Upper lobe of left lung (tissue), 6 donors: ENCODE results near the gene FAM184B. TPM values are rescaled to one million over a fixed set of nuclear protein-coding genes. Genes with fewer than 3 reads are reported as not detected.

Experiments
- ATAC-seq, 2 donors: fragments of 200-7000 bp; cut with Tn5 transposase; one replicate each; pipeline ENCODE4 v1.9.1; 2022; ENCODE audit warnings: mild to moderate bottlenecking in 2 of 2, moderate library complexity in 2 of 2; ENCODE audit not compliant: low FRiP score in 2 of 2
- DNase-seq, 2 donors: peaks; one replicate each; pipeline ENCODE4 v3.0.0-alpha.2; 2019 to 2020
- H3K27ac ChIP-seq, 4 donors: fragments of 200-600 bp; sonication (generic); one replicate each; pipeline ENCODE4 v1.5.1; 2016 to 2019
- H3K27me3 ChIP-seq, 4 donors: fragments of 200-600 bp; sonication (generic); one replicate each; pipeline ENCODE4 v1.5.1; 2017 to 2019
- H3K36me3 ChIP-seq, 4 donors: fragments of 200-600 bp; sonication (generic); one replicate each; pipeline ENCODE4 v1.5.1; 2016 to 2019
- H3K4me1 ChIP-seq, 4 donors: fragments of 200-600 bp; sonication (generic); one replicate each; pipeline ENCODE4 v1.5.1; 2018 to 2019
- H3K4me3 ChIP-seq, 4 donors: fragments of 200-600 bp; sonication (generic); one replicate each; pipeline ENCODE4 v1.5.1; 2017 to 2019; ENCODE audit warnings: mild to moderate bottlenecking in 2 of 4, moderate library complexity in 1 of 4
- H3K9me3 ChIP-seq, 4 donors: fragments of 200-600 bp; sonication (generic); one replicate each; pipeline ENCODE4 v1.5.1; 2018 to 2019
- EP300 ChIP-seq, 4 donors: sonication (generic); formaldehyde crosslinking; IDR thresholded peaks; one replicate each; pipeline ENCODE4 v1.5.1; 2017; ENCODE audit warnings: antibody characterized with exemption in 4 of 4, control low read depth in 2 of 4
- POLR2A ChIP-seq, 4 donors: fragments of 450-650 bp; IDR thresholded peaks; one replicate each; pipeline ENCODE4 v1.5.1; 2016 to 2017; ENCODE audit warnings: antibody characterized with exemption in 4 of 4, mild to moderate bottlenecking in 2 of 4
- POLR2AphosphoS5 ChIP-seq, 2 donors: sonication (generic); formaldehyde crosslinking; IDR thresholded peaks; one replicate each; pipeline ENCODE4 v1.5.1; 2017; ENCODE audit warnings: antibody characterized with exemption in 2 of 2
- WGBS, 2 donors: methylation state at CpG; one replicate each; pipeline ENCODE4 v1.1.5; 2017 to 2018; 5-methylcytosine and 5-hydroxymethylcytosine counted together
- total RNA-seq, 6 donors: library from RNA; depleted of rRNA in 4 of 6; stranded (reverse); fragments of >200 nt in 4 of 6; gene quantifications; one replicate each; pipeline versions ENCODE4 v1.1.0 to v1.2.1, GENCODE V29; 2016 to 2021
- TF ChIP-seq, protein P1 (sequence below), 6 experiments: fragments of 450-650 bp in 4 of 6; fragments of 200-600 bp in 2 of 6; sonication (generic) in 2 of 6; IDR thresholded peaks; one replicate each; pipeline ENCODE4 v1.5.1; 2016 to 2019; ENCODE audit warnings: antibody characterized with exemption in 6 of 6
- donor health status: DM: no; HTN: no; CAD: no; lungs with moderate emphysema.
- donor health status: DM: no; HTN: yes; CAD: no; lungs with severe emphysema.

The FAM184B gene
- total RNA-seq, 6 donors from 2014 or later: 0.13 to 1.0 (median 0.34) TPM

DNA sequence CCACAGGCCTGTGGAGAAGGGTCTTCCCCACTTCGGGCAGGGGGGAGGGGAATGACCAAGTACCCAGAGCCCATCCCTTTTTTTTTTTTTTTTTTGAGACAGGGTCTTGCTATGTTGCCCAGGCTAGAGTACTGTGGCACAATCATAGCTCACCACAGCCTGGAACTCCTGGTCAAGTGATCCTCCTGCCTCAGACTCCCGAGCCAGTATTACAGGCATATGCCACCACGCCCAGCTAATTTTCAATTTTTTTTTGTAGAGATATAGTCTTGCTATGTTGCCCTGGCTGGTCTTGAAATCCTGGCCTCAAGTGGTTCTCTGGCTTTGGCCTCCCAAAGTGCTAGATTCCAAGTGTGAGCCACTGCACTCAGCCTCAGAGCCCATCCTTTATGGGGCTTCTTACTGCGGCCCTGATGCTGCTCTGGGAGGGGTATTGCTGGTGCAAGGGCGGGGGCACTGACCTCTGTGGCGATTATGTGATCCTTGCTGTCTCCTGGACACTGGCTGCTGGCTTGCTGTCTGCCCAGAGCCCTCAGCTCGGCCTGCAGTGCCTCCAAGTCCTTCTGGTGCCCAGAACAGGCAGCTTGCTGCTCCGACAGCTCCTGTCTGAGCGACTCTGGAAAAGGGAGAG is 134.1 kb downstream of the FAM184B start:
- peak in 1 of 2 donors; percentile 61 for ATAC-seq
- H3K27me3 ChIP-seq: no peaks in the 10 kb centered on the region
- WGBS, 2 donors: 90 to 94% methylated on average over 5 to 9 of the region's 9 CpGs
- H3K9me3 ChIP-seq: no peaks in the 10 kb centered on the region
- H3K4me3 ChIP-seq: no peak overlapping the region
- peak in 1 of 2 donors; percentile 39 for DNase-seq
- no peaks in the 10 kb centered on the region for H3K36me3 ChIP-seq
- no peaks in the 10 kb centered on the region for H3K4me1 ChIP-seq
- no peak overlapping the region for H3K27ac ChIP-seq
- TF ChIP-seq, protein P1, sequence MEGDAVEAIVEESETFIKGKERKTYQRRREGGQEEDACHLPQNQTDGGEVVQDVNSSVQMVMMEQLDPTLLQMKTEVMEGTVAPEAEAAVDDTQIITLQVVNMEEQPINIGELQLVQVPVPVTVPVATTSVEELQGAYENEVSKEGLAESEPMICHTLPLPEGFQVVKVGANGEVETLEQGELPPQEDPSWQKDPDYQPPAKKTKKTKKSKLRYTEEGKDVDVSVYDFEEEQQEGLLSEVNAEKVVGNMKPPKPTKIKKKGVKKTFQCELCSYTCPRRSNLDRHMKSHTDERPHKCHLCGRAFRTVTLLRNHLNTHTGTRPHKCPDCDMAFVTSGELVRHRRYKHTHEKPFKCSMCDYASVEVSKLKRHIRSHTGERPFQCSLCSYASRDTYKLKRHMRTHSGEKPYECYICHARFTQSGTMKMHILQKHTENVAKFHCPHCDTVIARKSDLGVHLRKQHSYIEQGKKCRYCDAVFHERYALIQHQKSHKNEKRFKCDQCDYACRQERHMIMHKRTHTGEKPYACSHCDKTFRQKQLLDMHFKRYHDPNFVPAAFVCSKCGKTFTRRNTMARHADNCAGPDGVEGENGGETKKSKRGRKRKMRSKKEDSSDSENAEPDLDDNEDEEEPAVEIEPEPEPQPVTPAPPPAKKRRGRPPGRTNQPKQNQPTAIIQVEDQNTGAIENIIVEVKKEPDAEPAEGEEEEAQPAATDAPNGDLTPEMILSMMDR (IDR thresholded peaks at IDR 0.05): no peak
- TF ChIP-seq EP300 (IDR thresholded peaks at IDR 0.05) (no peak), POLR2A (IDR thresholded peaks at IDR 0.05) (no peak), POLR2AphosphoS5 (IDR thresholded peaks at IDR 0.05) (no peak)

DNA sequence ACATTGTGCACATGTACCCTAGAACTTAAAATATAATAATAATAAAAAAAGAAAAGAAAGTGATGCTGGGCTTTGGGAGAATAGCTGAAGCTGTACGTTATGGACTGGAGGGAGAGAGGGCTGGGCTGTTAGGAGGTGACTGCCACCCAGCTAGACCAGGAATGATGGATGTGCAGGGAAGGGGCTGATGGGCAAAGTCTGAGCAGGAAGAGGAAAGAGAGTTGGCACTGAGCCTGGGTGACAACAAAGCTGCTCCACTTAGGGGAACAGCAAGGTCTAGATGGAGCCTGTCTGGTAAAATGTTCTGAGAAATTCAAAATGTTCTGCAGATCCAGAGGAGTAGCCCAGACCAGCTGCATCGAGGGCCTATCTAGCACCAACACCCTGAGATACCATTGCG is 134.7 kb downstream of the FAM184B start:
- ATAC-seq (peak in 1 of 2 donors; percentile 11), DNase-seq (no peak)
- Histone ChIP-seq H3K4me3 (no peak overlapping the region), H3K27me3 (no peaks in the 10 kb centered on the region), H3K36me3 (no peaks in the 10 kb centered on the region), H3K9me3 (no peaks in the 10 kb centered on the region), H3K27ac (no peak overlapping the region), H3K4me1 (no peaks in the 10 kb centered on the region)
- TF ChIP-seq, protein P1 (IDR thresholded peaks at IDR 0.05): no peak
- TF ChIP-seq POLR2A (IDR thresholded peaks at IDR 0.05) (no peak), EP300 (IDR thresholded peaks at IDR 0.05) (no peak), POLR2AphosphoS5 (IDR thresholded peaks at IDR 0.05) (no peak)
- 57 to 64% methylated on average over 3 of the region's 3 CpGs for WGBS, 2 donors

DNA sequence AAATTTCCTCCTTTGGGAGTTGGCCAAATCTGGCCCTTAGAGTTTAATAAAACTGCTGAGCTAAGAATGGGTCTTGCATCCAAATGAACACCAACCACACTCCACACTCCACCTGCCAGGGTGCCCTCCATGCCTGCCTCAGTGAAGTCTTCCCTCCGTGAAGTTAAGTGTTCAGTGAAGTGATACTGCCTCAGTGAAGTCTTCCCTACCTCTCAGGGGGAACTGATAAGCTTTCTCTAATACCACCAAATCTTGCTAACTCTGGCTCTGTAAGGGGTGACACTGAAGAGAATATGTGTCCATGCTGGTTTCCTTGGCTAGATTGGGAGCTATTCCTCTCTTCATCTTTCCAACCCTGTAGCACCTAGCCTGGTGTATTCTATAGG is 139.0 kb downstream of the FAM184B start:
- H3K4me1 ChIP-seq: no peaks in the 10 kb centered on the region
- no peak for DNase-seq
- H3K27ac ChIP-seq: no peak overlapping the region
- 58 to 85% methylated on average over 1 of the region's 1 CpG for WGBS, 2 donors
- H3K4me3 ChIP-seq: no peak overlapping the region
- no peaks in the 10 kb centered on the region for H3K27me3 ChIP-seq
- ATAC-seq: no peak
- TF ChIP-seq, protein P1 (IDR thresholded peaks at IDR 0.05): no peak
- TF ChIP-seq POLR2A (IDR thresholded peaks at IDR 0.05): no peak
- no peaks in the 10 kb centered on the region for H3K36me3 ChIP-seq
- H3K9me3 ChIP-seq: no peaks in the 10 kb centered on the region

DNA sequence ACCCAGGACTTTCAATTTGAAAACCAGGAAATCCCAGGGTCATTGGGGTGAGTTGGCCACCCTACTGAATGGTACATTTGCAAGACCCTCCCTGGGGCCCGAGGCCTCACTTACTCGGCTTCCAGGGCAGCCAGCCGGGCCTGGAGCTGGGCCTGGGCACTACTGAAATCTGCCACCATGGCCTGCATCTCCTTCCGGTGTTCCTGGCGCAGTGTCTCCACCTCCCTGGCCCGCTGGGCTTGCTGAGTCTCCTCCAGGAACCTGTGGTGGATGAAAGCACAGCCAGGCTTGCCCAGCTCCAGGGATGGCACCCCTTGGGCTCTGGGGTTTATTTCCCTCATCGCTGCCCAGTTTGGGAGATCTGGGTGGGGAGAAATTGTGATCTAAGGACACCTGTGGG is 142.3 kb downstream of the FAM184B start:
- 78 to 93% methylated on average over 7 of the region's 7 CpGs for WGBS, 2 donors
- TF ChIP-seq POLR2AphosphoS5 (IDR thresholded peaks at IDR 0.05): no peak
- TF ChIP-seq, protein P1 (IDR thresholded peaks at IDR 0.05): no peak
- TF ChIP-seq EP300 (IDR thresholded peaks at IDR 0.05): no peak
- TF ChIP-seq POLR2A (IDR thresholded peaks at IDR 0.05): no peak
- H3K4me1 ChIP-seq: no peaks in the 10 kb centered on the region
- no peaks in the 10 kb centered on the region for H3K27me3 ChIP-seq
- DNase-seq: peak in 1 of 2 donors; percentile 46
- peaks cover 0 to 21% (median 7%) of the 10 kb centered on the region in 4 donors for H3K36me3 ChIP-seq
- no peak overlapping the region for H3K27ac ChIP-seq
- H3K4me3 ChIP-seq: no peak overlapping the region
- no peak for ATAC-seq
- H3K9me3 ChIP-seq: no peaks in the 10 kb centered on the region
